GM10266 (cell line): Measurements from ENCODE around the gene MYOZ1.
A peak's percentile ranks its signal among the peaks of the same experiment; 100 is the strongest.

Experiments
- DNase-seq: peaks from one replicate; pipeline ENCODE4 v3.0.0; 2012; ENCODE audit errors: extremely low spot score
- TF ChIP-seq, protein P1 (sequence below): IDR thresholded peaks from 2 replicates; pipeline ENCODE4 v1.5.1; 2012; ENCODE audit warnings: mild to moderate bottlenecking, low read depth; ENCODE audit not compliant: control insufficient read depth, insufficient read depth; ENCODE audit errors: missing control alignments

The MYOZ1 gene

DNA sequence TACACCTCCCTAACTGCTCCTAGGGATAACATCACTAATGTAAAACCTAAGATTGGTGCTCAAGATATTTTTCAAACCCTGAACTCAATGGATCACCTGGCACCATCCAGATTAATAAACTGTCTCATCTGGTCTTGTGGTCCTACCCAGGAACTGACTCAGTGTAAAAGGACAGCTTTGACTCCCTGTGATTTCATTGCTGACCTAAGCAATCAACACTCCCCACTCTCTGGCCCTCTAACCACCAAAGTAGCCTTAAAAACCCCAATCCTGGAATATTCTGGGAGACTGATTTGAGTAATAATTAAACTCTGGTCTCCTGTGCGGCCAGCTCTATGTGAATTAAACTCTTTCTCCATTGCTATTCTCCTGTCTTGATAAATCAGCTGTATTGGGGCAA lies 43.9 kb downstream of the MYOZ1 start:
- no peak for DNase-seq
- TF ChIP-seq, protein P1, sequence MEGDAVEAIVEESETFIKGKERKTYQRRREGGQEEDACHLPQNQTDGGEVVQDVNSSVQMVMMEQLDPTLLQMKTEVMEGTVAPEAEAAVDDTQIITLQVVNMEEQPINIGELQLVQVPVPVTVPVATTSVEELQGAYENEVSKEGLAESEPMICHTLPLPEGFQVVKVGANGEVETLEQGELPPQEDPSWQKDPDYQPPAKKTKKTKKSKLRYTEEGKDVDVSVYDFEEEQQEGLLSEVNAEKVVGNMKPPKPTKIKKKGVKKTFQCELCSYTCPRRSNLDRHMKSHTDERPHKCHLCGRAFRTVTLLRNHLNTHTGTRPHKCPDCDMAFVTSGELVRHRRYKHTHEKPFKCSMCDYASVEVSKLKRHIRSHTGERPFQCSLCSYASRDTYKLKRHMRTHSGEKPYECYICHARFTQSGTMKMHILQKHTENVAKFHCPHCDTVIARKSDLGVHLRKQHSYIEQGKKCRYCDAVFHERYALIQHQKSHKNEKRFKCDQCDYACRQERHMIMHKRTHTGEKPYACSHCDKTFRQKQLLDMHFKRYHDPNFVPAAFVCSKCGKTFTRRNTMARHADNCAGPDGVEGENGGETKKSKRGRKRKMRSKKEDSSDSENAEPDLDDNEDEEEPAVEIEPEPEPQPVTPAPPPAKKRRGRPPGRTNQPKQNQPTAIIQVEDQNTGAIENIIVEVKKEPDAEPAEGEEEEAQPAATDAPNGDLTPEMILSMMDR = no peak

DNA sequence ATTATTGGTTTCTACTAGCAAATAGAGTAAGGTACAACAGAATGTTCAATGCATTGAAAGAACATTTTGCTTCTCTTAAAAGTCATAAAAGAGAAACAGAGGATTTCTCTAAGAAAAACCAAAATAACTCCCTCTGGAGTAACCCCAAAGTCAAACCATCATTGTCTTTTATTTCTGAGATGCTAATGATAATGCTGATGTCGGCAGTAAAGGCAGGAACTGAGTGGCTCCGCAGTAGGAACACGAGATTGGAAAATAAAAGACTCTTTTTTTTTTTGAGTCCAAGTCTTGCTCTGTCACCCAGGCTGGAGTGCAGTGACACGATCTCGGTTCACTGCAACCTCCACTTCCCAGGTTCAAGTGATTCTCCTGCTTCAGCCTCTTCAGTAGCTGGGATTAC lies 47.5 kb downstream of the MYOZ1 start:
- TF ChIP-seq, protein P1 = no peak
- DNase-seq = no peak

DNA sequence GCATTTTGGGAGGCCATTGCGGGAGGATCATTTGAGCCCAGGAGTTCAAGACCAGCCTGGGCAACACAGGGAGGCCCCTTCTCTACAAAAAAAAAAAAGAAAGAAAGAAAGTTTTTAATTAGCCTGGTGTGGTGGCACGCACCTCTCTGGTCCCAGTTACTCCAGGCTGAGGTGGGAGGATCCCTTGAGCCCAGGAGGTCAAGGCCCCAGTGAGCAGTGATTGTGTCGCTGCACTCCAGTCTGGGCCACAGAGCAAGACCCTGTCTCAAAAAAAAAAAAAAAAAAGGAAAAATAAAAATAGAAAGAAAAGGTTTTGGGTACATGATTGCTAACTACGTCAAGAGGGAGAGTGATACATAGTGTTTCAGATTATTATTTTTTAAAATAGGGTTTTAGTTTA lies 48.2 kb downstream of the MYOZ1 start:
- DNase-seq = no peak

DNA sequence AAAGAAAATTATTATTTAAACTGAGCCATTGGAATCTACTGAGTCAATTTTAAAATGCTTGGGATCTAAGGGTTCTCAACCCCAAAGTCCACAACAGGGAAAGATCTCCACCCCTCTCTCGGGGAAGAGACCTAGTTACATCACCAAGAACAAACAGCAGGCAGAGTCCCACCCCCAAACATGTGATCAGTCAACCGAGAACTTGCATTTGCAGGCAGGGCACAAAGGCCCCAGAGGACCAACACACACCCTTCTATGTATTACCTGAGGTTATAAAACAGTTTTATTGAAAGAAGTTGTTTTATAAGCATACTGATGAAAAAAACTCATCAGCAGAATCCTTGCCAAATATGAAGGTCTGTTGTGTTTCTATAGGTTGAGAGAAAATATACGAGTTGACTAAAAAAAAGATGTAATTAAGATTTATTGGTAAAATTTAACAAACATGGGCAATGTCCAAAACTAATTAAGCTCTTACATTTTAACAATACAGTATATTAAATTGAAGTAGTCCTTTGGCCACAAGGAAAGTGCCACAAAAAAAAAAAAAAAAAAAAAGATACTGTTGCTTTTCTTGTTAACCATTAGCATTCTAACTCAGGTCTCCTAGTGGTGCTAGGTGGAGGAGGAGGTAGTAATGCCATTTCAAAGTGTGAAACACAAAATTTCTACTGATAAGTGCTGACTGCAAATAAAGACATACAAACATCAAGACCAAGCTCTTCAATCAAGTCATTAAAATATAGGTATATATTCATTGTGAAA lies 49.2 kb downstream of the MYOZ1 start:
- TF ChIP-seq, protein P1 = no peak
- DNase-seq = peak; percentile 43

More for the DNA sequence above, 48.2 kb downstream of the MYOZ1 start:
- TF ChIP-seq, protein P1 = no peak

DNA sequence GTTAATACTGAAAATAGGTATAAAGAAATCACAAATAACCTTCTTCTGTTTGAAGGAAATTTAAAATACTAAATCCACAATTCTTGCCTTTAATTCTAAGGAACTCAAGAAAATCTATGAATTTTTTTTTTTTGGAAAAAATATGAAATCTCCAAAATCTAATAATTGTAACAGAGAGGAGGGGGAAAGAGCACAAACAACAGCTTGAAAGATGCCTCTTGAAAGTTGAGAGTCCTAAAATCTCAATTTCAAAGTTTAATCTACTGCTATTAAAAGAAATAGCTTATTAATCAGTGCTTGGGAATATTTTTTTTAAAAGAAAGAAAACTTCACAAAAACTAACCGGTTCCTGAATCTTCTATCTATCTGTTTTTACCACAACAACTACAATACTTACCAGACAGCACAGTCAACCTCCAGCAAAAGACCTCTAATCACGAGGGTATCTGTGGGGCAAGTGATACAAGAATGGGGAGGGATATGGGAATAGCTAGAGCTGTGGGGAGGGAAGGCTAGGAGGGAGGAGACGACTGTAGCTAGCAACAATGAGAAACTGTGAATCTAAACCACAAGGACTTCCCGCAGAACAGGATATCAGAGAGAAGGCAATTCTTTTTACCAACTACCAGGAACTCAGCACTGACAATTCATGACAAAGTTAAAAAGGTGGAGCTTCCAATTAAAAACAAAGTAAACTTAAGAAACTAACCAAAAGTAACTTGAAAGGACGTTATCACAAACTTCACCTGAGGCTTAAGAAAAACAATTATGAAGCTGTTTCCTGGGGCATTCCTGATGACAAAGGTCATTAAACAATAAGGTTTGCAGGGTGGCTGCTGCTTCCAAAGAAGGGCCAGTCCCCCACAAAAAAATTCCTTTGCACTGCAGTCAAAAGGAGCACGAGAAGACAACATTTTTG lies 50.1 kb downstream of the MYOZ1 start, which contains the start of gene USP54:
TSS of gene USP54 (minus strand) at position 462 of the 919 bp plus-strand sequence. CDS start 15,684 bp downstream, outside the sequence.
- TF ChIP-seq, protein P1 = no peak
- DNase-seq = peak; percentile 9

DNA sequence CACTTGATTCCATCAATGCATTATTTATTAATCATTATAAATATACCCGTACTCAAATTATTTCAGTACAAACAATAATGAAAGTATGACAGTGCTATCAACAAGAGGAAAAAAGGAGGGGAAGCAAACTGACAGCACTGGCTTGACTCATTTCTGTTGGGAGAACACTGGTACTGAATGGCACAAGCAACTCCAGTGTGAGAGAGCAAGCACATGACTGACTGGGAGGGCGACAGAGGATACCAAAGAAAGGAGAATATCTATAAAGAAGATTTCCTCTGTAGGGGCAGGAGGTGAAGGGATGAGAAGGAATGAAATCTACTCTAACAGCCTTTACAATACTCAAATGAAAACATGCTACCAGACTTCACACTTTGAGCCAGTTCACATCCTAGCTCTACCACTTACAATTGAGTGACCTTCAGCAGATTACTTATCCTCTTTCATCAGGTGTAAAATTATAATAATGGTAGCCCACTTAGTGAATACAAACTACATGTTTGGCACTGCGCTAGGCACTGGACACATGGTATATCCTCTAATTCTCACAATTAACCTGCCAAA lies 51.6 kb downstream of the MYOZ1 start:
- TF ChIP-seq, protein P1 = no peak
- no peak for DNase-seq
